Measurements from ENCODE around the gene MYO1D. TPM values are rescaled to one million over a fixed set of nuclear protein-coding genes. Genes with fewer than 3 reads are reported as not detected.
A peak's percentile ranks its signal among the peaks of the same experiment; 100 is the strongest.

Gene MYO1D
- total RNA-seq, 2 donors from 2014 or later, result 42.9 to 43.7 TPM

DNA sequence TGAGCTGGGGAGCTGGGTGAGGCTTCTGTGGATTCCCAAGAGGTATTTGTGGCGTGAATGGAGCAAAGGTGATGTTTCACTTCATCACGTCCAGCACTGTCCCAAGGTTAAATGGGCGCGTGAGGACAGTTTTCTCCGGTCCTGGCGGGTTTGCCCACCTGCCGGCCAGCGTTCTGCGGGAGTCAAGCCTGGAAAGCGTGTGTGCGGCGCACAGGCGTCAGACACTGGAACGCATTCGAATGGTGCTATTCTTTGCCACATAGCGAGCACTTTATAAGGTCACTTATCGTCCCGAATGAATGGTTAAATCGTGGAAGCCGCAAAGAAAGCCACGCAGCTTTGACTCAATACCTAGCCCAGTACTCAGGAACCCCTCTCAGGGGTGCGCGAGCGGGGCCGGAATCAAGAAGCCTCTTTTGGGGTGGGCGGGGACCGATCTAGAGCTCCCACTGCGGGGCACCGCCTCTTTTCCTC, 433.1 kb downstream of the MYO1D start:
- Histone ChIP-seq H3K27ac (ENCODE audit: low read depth, low read length) (no peak overlapping the region), H3K4me1 (ENCODE audit: control insufficient read depth, insufficient read depth, low read length) (no peaks in the 10 kb centered on the region), H3K36me3 (ENCODE audit: control insufficient read depth, insufficient read depth, low read length) (peaks cover 34% of the 10 kb centered on the region), H3K9ac (ENCODE audit: extremely low read depth, low read length, poor library complexity, severe bottlenecking) (no peak overlapping the region), H3K27me3 (ENCODE audit: control insufficient read depth, insufficient read depth, low read length, poor library complexity, severe bottlenecking) (peaks cover 5% of the 10 kb centered on the region), H3K4me3 (ENCODE audit: low read length) (peak overlapping the region; percentile 75), H3K9me3 (ENCODE audit: control insufficient read depth, low read length) (peaks cover 11% of the 10 kb centered on the region)
- Mint-ChIP-seq H3K27ac (no peak overlapping the region), H3K4me1 (peaks cover 12% of the 10 kb centered on the region), H3K4me3 (peak overlapping the region; percentile 96), H3K27me3 (ENCODE audit: insufficient read depth) (peaks cover 33% of the 10 kb centered on the region), H3K36me3 (ENCODE audit: low read depth) (peaks cover 16% of the 10 kb centered on the region), H3K9me3 (peaks cover 11% of the 10 kb centered on the region)
- WGBS, 2 experiments (ENCODE audit: insufficient coverage in 1 of 2, insufficient read length in 1 of 2), result 20 to 35% methylated on average over 20 to 29 of the region's 29 CpGs
- TF ChIP-seq, protein P1, sequence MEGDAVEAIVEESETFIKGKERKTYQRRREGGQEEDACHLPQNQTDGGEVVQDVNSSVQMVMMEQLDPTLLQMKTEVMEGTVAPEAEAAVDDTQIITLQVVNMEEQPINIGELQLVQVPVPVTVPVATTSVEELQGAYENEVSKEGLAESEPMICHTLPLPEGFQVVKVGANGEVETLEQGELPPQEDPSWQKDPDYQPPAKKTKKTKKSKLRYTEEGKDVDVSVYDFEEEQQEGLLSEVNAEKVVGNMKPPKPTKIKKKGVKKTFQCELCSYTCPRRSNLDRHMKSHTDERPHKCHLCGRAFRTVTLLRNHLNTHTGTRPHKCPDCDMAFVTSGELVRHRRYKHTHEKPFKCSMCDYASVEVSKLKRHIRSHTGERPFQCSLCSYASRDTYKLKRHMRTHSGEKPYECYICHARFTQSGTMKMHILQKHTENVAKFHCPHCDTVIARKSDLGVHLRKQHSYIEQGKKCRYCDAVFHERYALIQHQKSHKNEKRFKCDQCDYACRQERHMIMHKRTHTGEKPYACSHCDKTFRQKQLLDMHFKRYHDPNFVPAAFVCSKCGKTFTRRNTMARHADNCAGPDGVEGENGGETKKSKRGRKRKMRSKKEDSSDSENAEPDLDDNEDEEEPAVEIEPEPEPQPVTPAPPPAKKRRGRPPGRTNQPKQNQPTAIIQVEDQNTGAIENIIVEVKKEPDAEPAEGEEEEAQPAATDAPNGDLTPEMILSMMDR (conservative IDR thresholded peaks at IDR 0.05), result peak; percentile 99
- DNase-seq, result no peak

Other genes starting within 250 kb of the MYO1D start
- 100 to 1,000 TPM; 134 to 137 TPM for gene TMEM98, start 51.0 kb upstream of the MYO1D start, total RNA-seq
- not detected for gene SPACA3, start 114.7 kb upstream of the MYO1D start, total RNA-seq